Putamen (tissue), 1 donor: ENCODE measurements around the gene MPHOSPH8.

Source experiments
- DNase-seq: peaks from one replicate; pipeline ENCODE4 v3.0.0-alpha.2; 2016; ENCODE audit warnings: low spot score

The MPHOSPH8 gene, protein sequence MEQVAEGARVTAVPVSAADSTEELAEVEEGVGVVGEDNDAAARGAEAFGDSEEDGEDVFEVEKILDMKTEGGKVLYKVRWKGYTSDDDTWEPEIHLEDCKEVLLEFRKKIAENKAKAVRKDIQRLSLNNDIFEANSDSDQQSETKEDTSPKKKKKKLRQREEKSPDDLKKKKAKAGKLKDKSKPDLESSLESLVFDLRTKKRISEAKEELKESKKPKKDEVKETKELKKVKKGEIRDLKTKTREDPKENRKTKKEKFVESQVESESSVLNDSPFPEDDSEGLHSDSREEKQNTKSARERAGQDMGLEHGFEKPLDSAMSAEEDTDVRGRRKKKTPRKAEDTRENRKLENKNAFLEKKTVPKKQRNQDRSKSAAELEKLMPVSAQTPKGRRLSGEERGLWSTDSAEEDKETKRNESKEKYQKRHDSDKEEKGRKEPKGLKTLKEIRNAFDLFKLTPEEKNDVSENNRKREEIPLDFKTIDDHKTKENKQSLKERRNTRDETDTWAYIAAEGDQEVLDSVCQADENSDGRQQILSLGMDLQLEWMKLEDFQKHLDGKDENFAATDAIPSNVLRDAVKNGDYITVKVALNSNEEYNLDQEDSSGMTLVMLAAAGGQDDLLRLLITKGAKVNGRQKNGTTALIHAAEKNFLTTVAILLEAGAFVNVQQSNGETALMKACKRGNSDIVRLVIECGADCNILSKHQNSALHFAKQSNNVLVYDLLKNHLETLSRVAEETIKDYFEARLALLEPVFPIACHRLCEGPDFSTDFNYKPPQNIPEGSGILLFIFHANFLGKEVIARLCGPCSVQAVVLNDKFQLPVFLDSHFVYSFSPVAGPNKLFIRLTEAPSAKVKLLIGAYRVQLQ

GRCh38 chr13:19633479-19634255 lies at the start of gene MPHOSPH8:
TSS of gene MPHOSPH8 (plus strand) at chr13:19633659. CDS start at chr13:19633749, 90 bp downstream.
- peak; percentile 96 for DNase-seq

- DNase-seq = no peak
Measured at GRCh38 chr13:19586904-19587634, 46.4 kb upstream of the MPHOSPH8 start.

DNA sequence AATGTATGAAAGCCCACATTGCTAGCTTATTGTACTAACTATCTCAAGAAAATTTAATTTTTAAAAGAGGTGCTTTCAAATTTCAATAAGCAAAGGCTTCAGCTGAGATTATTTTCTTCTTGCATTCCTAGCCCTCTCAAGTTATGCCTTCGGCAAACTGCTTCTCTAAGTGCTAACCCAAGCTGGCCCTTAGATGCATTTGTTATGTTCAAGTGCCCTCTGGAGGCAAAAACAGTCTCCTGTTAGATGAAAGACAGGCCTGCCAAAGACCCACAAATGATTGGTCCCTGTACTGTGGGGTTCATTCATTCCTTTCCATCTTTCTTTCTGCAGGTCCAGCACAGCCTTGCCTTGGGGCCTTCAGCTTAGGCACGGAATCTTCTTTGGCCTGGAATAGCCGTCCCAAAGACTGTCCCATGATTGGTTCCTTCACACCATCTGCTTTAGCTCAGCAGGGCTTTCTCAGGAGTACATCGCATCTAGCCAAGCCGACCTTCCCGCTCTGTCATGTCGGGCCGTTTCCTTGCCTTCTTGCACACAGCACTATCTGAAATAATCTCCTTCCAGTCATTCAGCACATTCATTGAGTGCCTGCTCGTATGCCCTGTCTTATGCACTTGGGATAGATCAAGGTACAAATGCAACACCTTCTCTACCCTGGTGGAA lies 45.7 kb upstream of the MPHOSPH8 start:
- no peak for DNase-seq

GRCh38 chr13:19589312-19589711 lies 44.1 kb upstream of the MPHOSPH8 start:
- DNase-seq = no peak

DNA sequence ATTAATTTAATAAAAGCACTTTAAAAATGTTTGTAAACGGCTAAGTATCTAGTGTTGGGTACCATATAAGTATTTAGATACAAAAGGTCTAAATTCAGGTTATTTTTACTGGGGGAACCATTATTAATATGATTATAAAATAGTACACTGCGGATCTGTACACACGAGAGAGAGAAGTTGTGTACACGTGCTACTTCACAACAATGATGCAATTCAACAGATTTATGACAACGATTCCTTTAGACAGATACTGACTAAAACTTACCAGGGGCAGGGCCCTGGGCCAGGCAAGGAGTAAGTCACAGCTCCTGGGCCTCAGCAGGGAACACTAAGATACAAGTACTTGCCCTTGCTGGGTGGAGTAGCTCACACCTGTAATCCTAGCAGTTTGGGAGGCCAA lies 43.0 kb upstream of the MPHOSPH8 start:
- DNase-seq = no peak

DNA sequence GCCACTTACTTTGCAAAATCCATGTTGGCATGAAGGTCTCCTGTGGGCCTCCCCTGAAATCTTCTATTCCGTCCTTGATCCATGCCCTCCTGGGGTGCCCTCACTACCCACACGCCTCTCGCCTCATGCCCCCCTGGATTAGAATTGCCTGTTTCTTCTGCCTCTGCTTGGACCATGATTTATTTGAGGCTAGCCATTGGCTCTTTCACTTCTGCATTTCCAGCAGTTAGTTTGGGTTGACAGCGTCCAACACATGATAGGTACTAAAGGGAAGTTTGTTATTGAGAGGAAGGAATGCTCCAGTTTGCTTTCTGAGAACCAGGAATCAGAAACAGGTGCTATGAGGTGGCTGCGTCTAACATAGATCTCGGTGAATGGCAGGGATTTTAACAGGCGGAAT lies 41.6 kb upstream of the MPHOSPH8 start:
- DNase-seq = no peak

DNA sequence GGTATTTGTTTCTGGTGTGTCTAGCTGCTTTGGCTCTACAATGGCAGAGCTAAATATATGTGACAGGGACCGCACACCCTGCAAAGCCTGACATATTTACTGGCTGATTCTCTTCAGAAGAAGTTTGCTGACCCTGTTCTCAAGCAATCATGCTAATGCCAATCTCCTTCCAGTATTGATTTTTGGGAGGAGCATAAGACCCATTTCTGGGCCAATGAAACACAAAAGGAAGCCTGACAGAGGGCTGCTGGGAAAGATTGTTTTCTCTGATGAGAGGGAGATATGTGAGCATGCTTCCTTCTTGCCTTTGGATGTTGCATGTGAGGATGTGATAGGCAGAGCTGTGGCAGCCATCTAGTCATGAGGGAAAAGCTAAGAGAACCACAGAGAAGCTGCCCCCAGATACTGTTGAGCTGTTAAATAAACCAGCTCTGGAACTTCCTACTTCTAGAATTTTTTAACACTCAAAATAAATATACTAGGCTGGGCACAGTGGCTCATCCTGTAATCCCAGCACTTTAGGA lies 40.7 kb upstream of the MPHOSPH8 start:
- DNase-seq = no peak

DNA sequence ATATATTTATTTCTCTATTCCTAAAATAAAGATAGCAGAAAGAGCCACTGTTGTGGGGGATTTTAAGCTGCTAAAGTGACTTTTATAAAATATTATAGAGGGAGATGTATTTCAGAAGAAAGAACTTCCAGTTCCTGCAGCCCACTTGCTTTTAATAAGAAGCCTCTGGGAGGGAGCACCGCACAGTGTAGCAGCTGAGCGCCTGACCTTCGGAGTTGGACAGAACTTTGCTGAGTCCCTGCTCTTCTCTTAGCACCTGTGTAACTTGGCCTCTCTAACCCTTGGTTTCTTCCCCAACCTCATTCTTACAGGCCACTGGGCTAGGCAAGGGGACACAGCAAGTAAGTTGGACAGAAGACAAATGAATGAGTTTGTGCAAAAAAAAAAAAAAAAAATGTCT lies 37.4 kb upstream of the MPHOSPH8 start:
- no peak for DNase-seq

- DNase-seq = no peak
Measured at GRCh38 chr13:19596960-19597361, 36.5 kb upstream of the MPHOSPH8 start.

DNA sequence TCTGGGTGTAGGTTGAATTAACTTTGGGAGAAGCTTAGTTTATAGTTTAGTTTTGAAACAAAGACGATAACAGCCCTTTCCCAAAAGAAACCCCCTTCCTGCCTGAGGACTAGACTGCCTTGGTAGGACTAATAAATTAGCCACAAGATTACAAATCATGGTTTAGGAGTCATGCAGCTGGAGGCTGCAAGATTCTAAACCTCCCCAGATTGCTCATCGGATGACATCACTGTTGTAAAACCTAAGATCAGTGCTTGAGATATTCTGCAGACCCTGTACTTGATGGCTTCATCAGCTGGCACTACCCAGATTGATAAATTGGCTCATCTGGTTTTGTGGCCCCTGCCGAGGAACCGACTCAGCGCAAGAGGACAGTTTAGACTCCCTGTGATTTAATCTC lies 35.9 kb upstream of the MPHOSPH8 start:
- DNase-seq = no peak

DNA sequence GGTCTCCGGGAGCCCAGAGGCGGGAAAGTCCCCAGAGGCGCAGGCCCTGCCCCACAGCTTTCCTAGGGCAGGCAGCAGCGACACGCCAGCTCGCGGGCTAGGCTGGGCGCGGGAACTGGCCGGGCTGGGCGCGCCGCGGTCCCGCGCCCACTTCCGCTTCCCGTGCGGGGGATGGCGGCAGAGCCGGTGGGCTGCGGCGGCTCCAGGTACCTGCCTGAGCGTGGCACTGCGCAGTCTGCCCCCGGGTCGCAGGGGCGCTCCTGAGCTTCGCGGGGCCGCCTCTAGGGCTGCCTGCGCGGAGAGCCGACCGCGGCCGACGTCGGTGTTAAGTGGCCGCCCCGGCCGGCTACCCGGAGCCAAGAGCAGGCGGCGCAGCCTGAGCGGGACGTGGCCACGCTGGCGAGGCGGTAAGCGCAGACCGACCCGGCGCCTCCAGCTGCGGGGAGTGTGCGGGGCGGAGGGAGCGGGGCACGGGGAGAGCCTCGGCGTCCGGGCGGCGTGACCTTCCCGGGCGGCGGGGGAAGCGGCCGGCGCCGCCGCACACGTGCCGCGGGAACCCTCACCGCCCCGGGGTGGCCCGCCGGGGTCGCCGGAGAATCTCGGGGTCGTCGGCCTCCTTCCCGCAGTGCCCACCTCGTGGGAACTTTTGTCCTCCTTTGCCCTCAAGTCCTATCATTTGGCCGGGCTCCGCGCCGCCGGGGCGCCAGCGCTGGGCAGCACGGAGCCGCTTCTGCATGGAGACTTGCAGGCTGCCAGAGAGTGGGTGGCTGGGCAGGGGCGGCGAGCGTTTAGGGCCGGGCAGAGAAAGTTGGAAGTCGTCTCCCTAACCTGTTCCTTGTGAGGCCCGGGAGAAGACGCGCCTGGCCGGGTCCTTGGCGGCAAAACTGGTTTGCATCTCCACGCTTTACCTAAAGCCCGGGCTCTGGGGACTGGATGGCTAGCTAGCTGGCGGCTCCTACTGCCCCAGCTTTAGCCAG lies 31.4 kb upstream of the MPHOSPH8 start:
- DNase-seq = no peak

GRCh38 chr13:19604306-19604705 lies 29.2 kb upstream of the MPHOSPH8 start:
- DNase-seq = no peak

GRCh38 chr13:19605161-19605955 lies 28.1 kb upstream of the MPHOSPH8 start:
- DNase-seq = no peak

DNA sequence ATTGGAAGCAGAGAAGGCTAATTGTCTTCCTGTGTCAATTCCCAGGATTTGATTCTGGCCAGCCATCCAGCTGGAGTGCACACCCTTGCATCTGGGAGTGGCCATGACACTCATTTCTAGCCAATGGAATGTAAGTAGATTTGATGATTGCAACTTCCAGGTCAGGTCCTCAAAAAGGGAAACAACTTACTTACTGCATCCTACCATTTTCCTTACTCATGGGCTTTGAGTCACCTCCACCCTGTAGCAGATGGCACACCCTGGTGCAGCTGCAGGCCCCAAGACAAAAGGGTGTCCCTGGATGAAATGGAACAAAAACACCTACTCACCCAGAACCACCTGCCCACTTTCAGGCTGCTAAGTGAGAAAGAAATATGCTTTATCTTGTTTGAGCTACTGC lies 27.3 kb upstream of the MPHOSPH8 start:
- DNase-seq = no peak

GRCh38 chr13:19606737-19607136 lies 26.7 kb upstream of the MPHOSPH8 start:
- no peak for DNase-seq

DNA sequence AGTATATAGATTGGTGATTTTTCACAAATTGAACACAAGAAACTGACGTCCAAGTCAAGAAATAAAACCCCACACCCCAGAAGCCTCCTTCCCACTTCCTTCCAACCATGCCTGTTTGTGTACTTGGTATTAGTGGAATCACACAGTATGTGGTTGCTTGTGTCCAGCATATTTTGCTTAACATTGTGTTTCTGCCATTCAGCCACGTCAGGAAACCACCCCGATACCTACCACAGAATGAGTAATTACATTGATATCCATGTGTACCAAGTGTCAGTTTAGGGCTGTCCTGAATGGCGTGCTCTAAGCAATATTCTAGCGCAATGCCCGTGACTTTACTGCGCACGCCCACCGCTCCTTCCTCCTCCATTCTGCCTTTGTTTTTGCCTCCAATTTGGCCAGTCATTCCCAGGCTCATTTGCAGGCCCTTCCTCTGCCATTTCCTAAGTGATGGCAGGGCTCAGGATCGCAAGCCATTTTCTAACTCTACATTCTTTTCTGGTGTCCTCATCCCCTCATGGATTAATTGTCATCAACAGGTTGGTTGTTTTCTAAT lies 25.9 kb upstream of the MPHOSPH8 start:
- DNase-seq = no peak

GRCh38 chr13:19618977-19619376 lies 14.5 kb upstream of the MPHOSPH8 start:
- no peak for DNase-seq

DNA sequence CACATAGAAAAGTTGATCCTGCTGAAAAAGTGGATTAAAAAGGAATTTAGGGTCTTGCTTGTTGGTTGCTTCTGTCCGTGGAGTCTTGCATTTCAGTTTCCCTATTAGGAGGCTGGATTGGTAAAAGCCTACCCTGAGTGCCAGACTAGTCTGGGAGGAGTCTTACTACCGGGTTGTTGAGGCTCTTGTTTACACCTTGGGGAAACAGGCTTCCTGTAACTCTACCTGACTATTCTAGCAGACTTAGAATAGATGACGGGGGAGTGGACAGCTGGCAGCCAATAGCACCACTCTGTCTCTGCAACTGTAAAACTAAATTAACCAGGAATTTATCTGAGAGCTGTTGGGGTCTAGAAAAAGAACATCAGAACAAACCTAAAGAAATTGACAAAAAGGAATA lies 11.3 kb upstream of the MPHOSPH8 start:
- DNase-seq = no peak

DNA sequence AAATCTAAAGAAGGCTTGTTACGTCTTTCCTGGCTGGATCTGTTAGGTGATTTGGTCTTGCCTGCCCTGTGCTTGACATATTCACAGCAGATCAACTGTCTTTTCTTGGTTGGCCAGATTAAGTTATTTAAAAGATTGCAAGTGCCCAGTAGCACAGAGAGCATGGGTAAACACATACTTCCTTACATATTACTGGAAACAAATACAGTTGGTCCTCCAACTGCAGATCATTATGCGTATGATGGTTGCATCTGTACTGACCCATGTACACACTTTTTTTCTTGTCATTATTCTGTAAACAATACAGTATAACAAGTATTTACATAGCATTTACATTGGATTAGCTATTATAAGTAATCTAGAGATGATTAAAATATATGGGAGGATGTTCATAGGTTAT lies 9.2 kb upstream of the MPHOSPH8 start:
- DNase-seq = no peak
